WTC11 (cell line): ENCODE measurements around the gene DPYSL5. TPM values are rescaled to one million over a fixed set of nuclear protein-coding genes. Genes with fewer than 3 reads are reported as not detected.

Experiments used
- ATAC-seq: fragments of 200-7000 bp; cut with Tn5 transposase; 2 replicates; pipeline ENCODE4 v1.10.0; 2021; ENCODE audit warnings: mild to moderate bottlenecking, moderate library complexity
- CTCF ChIA-PET: fragments of 300-600 bp; sonication (Branson Sonifier 250); formaldehyde crosslinking; loops from one replicate; lab custom pipeline; 2021; ENCODE audit warnings: antibody characterized with exemption; lab: Charles Lee
- POLR2A ChIA-PET: fragments of 350-600 bp; sonication (Branson Sonifier 250); formaldehyde crosslinking; loops from one replicate; lab custom pipeline; 2021; ENCODE audit warnings: antibody characterized with exemption; lab: Charles Lee
- DNase-seq: peaks from one replicate; pipeline ENCODE4 v3.0.0; 2021; ENCODE audit warnings: low spot score
- H3K27ac Mint-ChIP-seq: 2 replicates; pipeline ENCODE4 v1.8.0; 2021; ENCODE audit warnings: mixed read lengths
- H3K27me3 Mint-ChIP-seq: 2 replicates; pipeline ENCODE4 v1.8.0; 2021; ENCODE audit warnings: low read depth, mild to moderate bottlenecking, moderate library complexity, mixed read lengths
- H3K36me3 Mint-ChIP-seq: 2 replicates; pipeline ENCODE4 v1.8.0; 2021; ENCODE audit warnings: mixed read lengths
- H3K4me1 Mint-ChIP-seq: 2 replicates; pipeline ENCODE4 v1.8.0; 2022; ENCODE audit warnings: mixed read lengths
- H3K4me3 Mint-ChIP-seq: 2 replicates; pipeline ENCODE4 v1.8.0; 2021; ENCODE audit warnings: mild to moderate bottlenecking, moderate library complexity, mixed read lengths
- H3K9me3 Mint-ChIP-seq: 2 replicates; pipeline ENCODE4 v1.8.0; 2021; ENCODE audit warnings: mixed read lengths
- ESRRA ChIP-seq: sonication (generic); formaldehyde crosslinking; IDR thresholded peaks from 2 replicates; pipeline ENCODE4 v1.8.1; 2022; ENCODE audit warnings: mild to moderate bottlenecking, missing genetic modification reagents, borderline replicate concordance
- MXD4 ChIP-seq: fragments of 250-450 bp; sonication (Bioruptor Pico); IDR thresholded peaks from 2 replicates; pipeline ENCODE4 v1.8.0; 2021; ENCODE audit warnings: mild to moderate bottlenecking, moderate library complexity, borderline replicate concordance
- NFE2L1 ChIP-seq: sonication (generic); formaldehyde crosslinking; IDR thresholded peaks from 2 replicates; pipeline ENCODE4 v1.8.1; 2023; ENCODE audit warnings: missing genetic modification reagents
- NR1H2 ChIP-seq: sonication (generic); formaldehyde crosslinking; IDR thresholded peaks from 2 replicates; pipeline ENCODE4 v1.9.0; 2021; ENCODE audit warnings: mild to moderate bottlenecking, moderate library complexity, missing genetic modification reagents
- PRRX2 ChIP-seq: fragments of 250-450 bp; sonication (Bioruptor Pico); IDR thresholded peaks from 2 replicates; pipeline ENCODE4 v1.8.0; 2021; ENCODE audit warnings: mild to moderate bottlenecking
- ZNF121 ChIP-seq: sonication (generic); formaldehyde crosslinking; IDR thresholded peaks from 2 replicates; pipeline ENCODE4 v1.8.0; 2023; ENCODE audit warnings: missing genetic modification reagents
- ZNF263 ChIP-seq: sonication (generic); formaldehyde crosslinking; IDR thresholded peaks from 2 replicates; pipeline ENCODE4 v1.8.1; 2022; ENCODE audit warnings: low read depth, mild to moderate bottlenecking, moderate library complexity, missing genetic modification reagents
- ZNF416 ChIP-seq: fragments of 250-450 bp; sonication (Bioruptor Pico); IDR thresholded peaks from 2 replicates; pipeline ENCODE4 v1.9.0; 2021; ENCODE audit warnings: mild to moderate bottlenecking, inconsistent platforms
- ZNF671 ChIP-seq: fragments of 250-450 bp; sonication (Bioruptor Pico); IDR thresholded peaks from 2 replicates; pipeline ENCODE4 v1.8.0; 2021; ENCODE audit warnings: mild to moderate bottlenecking
- total RNA-seq: library from RNA; stranded (reverse); gene quantifications from 3 replicates; pipeline ENCODE4 v1.2.3, GENCODE V29; 2021
- TF ChIP-seq, protein P1 (sequence below): sonication (generic); formaldehyde crosslinking; IDR thresholded peaks from 2 replicates; pipeline ENCODE4 v1.8.1; 2023; ENCODE audit warnings: mild to moderate bottlenecking, missing genetic modification reagents
- TF ChIP-seq, protein P2 (sequence below): sonication (generic); formaldehyde crosslinking; IDR thresholded peaks from 2 replicates; pipeline ENCODE4 v1.8.0; 2022; ENCODE audit warnings: mild to moderate bottlenecking, missing genetic modification reagents
- TF ChIP-seq, protein P3 (sequence below): sonication (generic); formaldehyde crosslinking; IDR thresholded peaks from 2 replicates; pipeline ENCODE4 v1.8.1; 2023; ENCODE audit warnings: mild to moderate bottlenecking, moderate library complexity, missing genetic modification reagents
- TF ChIP-seq, protein P4 (sequence below): sonication (generic); formaldehyde crosslinking; IDR thresholded peaks from 2 replicates; pipeline ENCODE4 v1.8.1; 2022; ENCODE audit warnings: low read depth, mild to moderate bottlenecking, moderate library complexity, missing genetic modification reagents, borderline replicate concordance
- TF ChIP-seq, protein P5 (sequence below): sonication (generic); formaldehyde crosslinking; IDR thresholded peaks from 2 replicates; pipeline ENCODE4 v1.8.1; 2023; ENCODE audit warnings: mild to moderate bottlenecking, missing genetic modification reagents, borderline replicate concordance

The DPYSL5 gene
- total RNA-seq, 1 experiment from 2014 or later = 12.1 TPM

DNA sequence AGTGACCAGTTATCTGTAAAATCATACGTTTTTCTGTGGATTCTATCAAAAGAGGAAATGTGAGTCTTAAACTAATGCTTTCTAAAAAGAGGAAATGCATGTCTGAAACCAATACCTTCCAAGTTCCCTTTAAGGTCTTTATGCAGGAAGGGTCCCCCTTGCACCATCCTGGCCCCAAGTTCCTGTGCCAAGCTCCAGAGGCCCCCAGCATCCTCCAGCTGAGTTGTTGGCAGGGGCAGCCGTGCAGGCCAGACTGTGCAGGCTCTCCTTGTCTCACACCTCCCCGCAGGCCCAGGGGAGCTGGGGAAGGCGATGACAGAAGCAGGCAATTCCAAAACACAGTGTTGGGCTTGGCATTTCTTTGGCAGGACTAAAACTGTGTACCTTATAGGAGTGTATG is 39.2 kb downstream of the DPYSL5 start (continued):
- TF ChIP-seq, protein P1, sequence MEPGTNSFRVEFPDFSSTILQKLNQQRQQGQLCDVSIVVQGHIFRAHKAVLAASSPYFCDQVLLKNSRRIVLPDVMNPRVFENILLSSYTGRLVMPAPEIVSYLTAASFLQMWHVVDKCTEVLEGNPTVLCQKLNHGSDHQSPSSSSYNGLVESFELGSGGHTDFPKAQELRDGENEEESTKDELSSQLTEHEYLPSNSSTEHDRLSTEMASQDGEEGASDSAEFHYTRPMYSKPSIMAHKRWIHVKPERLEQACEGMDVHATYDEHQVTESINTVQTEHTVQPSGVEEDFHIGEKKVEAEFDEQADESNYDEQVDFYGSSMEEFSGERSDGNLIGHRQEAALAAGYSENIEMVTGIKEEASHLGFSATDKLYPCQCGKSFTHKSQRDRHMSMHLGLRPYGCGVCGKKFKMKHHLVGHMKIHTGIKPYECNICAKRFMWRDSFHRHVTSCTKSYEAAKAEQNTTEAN (CRISPR knock-in tag) = no peak
- TF ChIP-seq, protein P2, sequence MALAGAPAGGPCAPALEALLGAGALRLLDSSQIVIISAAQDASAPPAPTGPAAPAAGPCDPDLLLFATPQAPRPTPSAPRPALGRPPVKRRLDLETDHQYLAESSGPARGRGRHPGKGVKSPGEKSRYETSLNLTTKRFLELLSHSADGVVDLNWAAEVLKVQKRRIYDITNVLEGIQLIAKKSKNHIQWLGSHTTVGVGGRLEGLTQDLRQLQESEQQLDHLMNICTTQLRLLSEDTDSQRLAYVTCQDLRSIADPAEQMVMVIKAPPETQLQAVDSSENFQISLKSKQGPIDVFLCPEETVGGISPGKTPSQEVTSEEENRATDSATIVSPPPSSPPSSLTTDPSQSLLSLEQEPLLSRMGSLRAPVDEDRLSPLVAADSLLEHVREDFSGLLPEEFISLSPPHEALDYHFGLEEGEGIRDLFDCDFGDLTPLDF = no peak
- TF ChIP-seq PRRX2 (CRISPR knock-in tag) (no peak), ZNF416 (CRISPR knock-in tag) (no peak)
- TF ChIP-seq, protein P3, sequence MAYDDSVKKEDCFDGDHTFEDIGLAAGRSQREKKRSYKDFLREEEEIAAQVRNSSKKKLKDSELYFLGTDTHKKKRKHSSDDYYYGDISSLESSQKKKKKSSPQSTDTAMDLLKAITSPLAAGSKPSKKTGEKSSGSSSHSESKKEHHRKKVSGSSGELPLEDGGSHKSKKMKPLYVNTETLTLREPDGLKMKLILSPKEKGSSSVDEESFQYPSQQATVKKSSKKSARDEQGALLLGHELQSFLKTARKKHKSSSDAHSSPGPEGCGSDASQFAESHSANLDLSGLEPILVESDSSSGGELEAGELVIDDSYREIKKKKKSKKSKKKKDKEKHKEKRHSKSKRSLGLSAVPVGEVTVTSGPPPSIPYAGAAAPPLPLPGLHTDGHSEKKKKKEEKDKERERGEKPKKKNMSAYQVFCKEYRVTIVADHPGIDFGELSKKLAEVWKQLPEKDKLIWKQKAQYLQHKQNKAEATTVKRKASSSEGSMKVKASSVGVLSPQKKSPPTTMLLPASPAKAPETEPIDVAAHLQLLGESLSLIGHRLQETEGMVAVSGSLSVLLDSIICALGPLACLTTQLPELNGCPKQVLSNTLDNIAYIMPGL (CRISPR knock-in tag) = no peak
- TF ChIP-seq, protein P4, sequence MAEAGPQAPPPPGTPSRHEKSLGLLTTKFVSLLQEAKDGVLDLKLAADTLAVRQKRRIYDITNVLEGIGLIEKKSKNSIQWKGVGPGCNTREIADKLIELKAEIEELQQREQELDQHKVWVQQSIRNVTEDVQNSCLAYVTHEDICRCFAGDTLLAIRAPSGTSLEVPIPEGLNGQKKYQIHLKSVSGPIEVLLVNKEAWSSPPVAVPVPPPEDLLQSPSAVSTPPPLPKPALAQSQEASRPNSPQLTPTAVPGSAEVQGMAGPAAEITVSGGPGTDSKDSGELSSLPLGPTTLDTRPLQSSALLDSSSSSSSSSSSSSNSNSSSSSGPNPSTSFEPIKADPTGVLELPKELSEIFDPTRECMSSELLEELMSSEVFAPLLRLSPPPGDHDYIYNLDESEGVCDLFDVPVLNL (CRISPR knock-in tag) = no peak

DNA sequence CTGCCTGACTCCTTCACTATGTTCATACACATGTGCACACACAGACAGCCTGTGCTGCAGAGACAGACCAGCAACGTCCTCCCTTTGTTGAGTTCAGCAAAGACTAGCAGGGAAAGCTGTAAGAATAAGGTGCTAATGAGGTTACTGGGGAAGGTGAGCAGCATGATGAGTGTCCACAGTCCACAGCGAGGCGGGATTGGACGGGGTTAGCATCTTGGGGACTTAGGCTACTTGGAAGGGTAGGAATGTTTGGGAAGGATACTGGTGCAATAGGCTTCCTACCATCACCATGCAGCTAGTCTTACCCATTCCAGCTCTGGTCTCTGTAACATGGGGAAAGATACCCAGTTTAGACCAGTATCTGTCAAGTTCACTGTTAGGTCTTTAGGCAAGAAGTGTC is 41.9 kb downstream of the DPYSL5 start:
- no peak for TF ChIP-seq MXD4 (CRISPR knock-in tag)
- TF ChIP-seq, all 79 proteins: peak for 0
- POLR2A ChIA-PET = no interaction called here
- no peaks in the 10 kb centered on the region for H3K27me3 Mint-ChIP-seq

DNA sequence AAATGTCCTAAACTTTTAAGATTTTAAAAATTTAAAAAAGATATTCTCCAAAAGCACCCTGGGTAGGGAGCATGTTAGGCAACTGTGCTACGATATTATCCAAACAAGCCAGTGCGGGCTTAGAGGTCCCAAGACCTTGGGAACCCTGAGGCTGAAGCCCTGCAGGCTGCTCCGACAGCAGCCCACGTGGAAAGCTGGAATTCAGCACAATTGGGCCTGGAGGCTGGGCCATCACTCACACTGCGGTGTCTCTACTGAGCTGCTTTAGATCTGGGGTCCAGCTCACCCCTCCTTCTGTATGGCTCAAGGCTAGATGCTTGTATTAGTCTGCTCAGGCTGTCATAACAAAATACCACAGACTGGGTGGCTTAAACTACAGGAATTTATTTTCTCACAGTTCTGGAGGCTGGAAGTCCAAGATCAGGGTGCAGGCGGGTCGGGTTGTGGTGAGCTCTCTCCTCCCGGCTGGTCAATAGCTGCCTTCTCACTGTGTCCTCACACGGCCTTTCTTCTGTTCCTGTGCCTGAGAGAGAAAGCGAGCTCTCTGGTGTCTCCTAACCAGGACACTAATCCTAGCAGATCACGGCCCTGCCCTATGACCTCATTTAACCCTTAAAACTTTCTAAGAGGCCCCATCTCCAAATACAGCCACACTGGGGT is 42.5 kb downstream of the DPYSL5 start:
- no peaks in the 10 kb centered on the region for H3K36me3 Mint-ChIP-seq
- H3K27me3 Mint-ChIP-seq = no peaks in the 10 kb centered on the region; the same call in 1 of the 2 replicates
- CTCF ChIA-PET = interaction anchor here (1.0 to 1.5 kb wide), 4 partner anchors 32 to 52 kb away, joined by 3 to 8 read pairs (median 5); no protein-coding TSS in a partner anchor
- TF ChIP-seq PRRX2 (CRISPR knock-in tag) = no peak
- TF ChIP-seq, protein P5, sequence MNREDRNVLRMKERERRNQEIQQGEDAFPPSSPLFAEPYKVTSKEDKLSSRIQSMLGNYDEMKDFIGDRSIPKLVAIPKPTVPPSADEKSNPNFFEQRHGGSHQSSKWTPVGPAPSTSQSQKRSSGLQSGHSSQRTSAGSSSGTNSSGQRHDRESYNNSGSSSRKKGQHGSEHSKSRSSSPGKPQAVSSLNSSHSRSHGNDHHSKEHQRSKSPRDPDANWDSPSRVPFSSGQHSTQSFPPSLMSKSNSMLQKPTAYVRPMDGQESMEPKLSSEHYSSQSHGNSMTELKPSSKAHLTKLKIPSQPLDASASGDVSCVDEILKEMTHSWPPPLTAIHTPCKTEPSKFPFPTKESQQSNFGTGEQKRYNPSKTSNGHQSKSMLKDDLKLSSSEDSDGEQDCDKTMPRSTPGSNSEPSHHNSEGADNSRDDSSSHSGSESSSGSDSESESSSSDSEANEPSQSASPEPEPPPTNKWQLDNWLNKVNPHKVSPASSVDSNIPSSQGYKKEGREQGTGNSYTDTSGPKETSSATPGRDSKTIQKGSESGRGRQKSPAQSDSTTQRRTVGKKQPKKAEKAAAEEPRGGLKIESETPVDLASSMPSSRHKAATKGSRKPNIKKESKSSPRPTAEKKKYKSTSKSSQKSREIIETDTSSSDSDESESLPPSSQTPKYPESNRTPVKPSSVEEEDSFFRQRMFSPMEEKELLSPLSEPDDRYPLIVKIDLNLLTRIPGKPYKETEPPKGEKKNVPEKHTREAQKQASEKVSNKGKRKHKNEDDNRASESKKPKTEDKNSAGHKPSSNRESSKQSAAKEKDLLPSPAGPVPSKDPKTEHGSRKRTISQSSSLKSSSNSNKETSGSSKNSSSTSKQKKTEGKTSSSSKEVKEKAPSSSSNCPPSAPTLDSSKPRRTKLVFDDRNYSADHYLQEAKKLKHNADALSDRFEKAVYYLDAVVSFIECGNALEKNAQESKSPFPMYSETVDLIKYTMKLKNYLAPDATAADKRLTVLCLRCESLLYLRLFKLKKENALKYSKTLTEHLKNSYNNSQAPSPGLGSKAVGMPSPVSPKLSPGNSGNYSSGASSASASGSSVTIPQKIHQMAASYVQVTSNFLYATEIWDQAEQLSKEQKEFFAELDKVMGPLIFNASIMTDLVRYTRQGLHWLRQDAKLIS (CRISPR knock-in tag) = no peak
- no peak for TF ChIP-seq NR1H2 (CRISPR knock-in tag)
- TF ChIP-seq ZNF121 (CRISPR knock-in tag) = no peak
- TF ChIP-seq ZNF263 (CRISPR knock-in tag) = no peak
- no peak for TF ChIP-seq ESRRA (CRISPR knock-in tag)
- TF ChIP-seq ZNF671 (CRISPR knock-in tag) = no peak
- TF ChIP-seq NFE2L1 (CRISPR knock-in tag) = no peak
- H3K4me3 Mint-ChIP-seq = no peak overlapping the region
- H3K9me3 Mint-ChIP-seq = no peaks in the 10 kb centered on the region
- H3K27ac Mint-ChIP-seq = no peak overlapping the region
- POLR2A ChIA-PET = no interaction called here
- H3K4me1 Mint-ChIP-seq = no peaks in the 10 kb centered on the region
- DNase-seq (no peak), ATAC-seq (no peak)

More for the DNA sequence above, 41.9 kb downstream of the DPYSL5 start:
- DNase-seq = no peak
- Mint-ChIP-seq H3K36me3 (no peaks in the 10 kb centered on the region), H3K4me3 (no peak overlapping the region), H3K27ac (no peak overlapping the region), H3K9me3 (no peaks in the 10 kb centered on the region), H3K4me1 (no peaks in the 10 kb centered on the region)
- CTCF ChIA-PET = interaction anchor here (1.0 to 1.5 kb wide), 3 partner anchors 41 to 53 kb away, joined by 3 to 8 read pairs (median 4); no protein-coding TSS in a partner anchor
- no peak for ATAC-seq
